DND-41 (cell line): ENCODE data around the gene C1R.

Experiments used
- ATAC-seq: fragments of 200-7000 bp; cut with Tn5 transposase; 3 replicates; pipeline ENCODE4 v1.9.1; 2021; ENCODE audit warnings: low read depth; ENCODE audit not compliant: insufficient read depth
- DNase-seq: peaks from one replicate; pipeline ENCODE4 v3.0.0-alpha.2; 2020
- H2AFZ ChIP-seq: 2 replicates; pipeline ENCODE4 v1.6.0; 2012; ENCODE audit warnings: low read depth, low read length
- H3K27ac ChIP-seq: 2 replicates; pipeline ENCODE4 v1.5.1; 2012; ENCODE audit warnings: low read length, inconsistent platforms
- H3K27me3 ChIP-seq: fragments of 200-600 bp; sonication (generic); 2 replicates; pipeline ENCODE4 v1.6.0; 2012; ENCODE audit warnings: low read length, mild to moderate bottlenecking, inconsistent platforms; ENCODE audit not compliant: insufficient read depth, poor library complexity
- H3K36me3 ChIP-seq: 2 replicates; pipeline ENCODE4 v1.5.1; 2012; ENCODE audit warnings: low read length, inconsistent platforms; ENCODE audit not compliant: insufficient read depth
- H3K4me1 ChIP-seq: 2 replicates; pipeline ENCODE4 v1.5.1; 2012; ENCODE audit warnings: mild to moderate bottlenecking, low read length; ENCODE audit not compliant: insufficient read depth
- H3K4me2 ChIP-seq: 2 replicates; pipeline ENCODE4 v1.6.0; 2012; ENCODE audit warnings: mild to moderate bottlenecking, moderate library complexity, low read length, inconsistent platforms; ENCODE audit not compliant: insufficient read depth
- H3K4me3 ChIP-seq, 2 experiments: fragments of 200-600 bp in 1 of 2; shearing (Covaris generic) in 1 of 2; 2 replicates each; pipeline ENCODE4 v1.5.1; 2012 to 2016; ENCODE audit warnings: inconsistent platforms in 2 of 2, low read length in 2 of 2, mild to moderate bottlenecking in 2 of 2, low read depth in 1 of 2, moderate library complexity in 1 of 2
- H3K79me2 ChIP-seq: 2 replicates; pipeline ENCODE4 v1.6.0; 2012; ENCODE audit warnings: low read length, inconsistent platforms; ENCODE audit not compliant: insufficient read depth
- H3K9ac ChIP-seq: 2 replicates; pipeline ENCODE4 v1.6.0; 2012; ENCODE audit warnings: low read depth, mild to moderate bottlenecking, inconsistent platforms, low read length, moderate library complexity
- H3K9me3 ChIP-seq: 2 replicates; pipeline ENCODE4 v1.5.1; 2012; ENCODE audit warnings: low read length, moderate library complexity, mild to moderate bottlenecking, inconsistent platforms; ENCODE audit not compliant: insufficient read depth, severe bottlenecking
- H4K20me1 ChIP-seq: 2 replicates; pipeline ENCODE4 v1.6.0; 2012; ENCODE audit warnings: low read length; ENCODE audit not compliant: insufficient read depth
- CTCF ChIP-seq: IDR thresholded peaks from 2 replicates; pipeline ENCODE4 v1.5.1; 2012; ENCODE audit warnings: borderline replicate concordance, low read length, moderate library complexity, mild to moderate bottlenecking; ENCODE audit not compliant: poor library complexity, severe bottlenecking; ENCODE audit errors: extremely low read depth
- EZH2 ChIP-seq: IDR thresholded peaks from 3 replicates; pipeline ENCODE4 v1.6.1; 2012; ENCODE audit warnings: borderline replicate concordance, low read depth, mild to moderate bottlenecking, moderate library complexity, low read length, inconsistent platforms; ENCODE audit not compliant: severe bottlenecking

Gene C1R

DNA sequence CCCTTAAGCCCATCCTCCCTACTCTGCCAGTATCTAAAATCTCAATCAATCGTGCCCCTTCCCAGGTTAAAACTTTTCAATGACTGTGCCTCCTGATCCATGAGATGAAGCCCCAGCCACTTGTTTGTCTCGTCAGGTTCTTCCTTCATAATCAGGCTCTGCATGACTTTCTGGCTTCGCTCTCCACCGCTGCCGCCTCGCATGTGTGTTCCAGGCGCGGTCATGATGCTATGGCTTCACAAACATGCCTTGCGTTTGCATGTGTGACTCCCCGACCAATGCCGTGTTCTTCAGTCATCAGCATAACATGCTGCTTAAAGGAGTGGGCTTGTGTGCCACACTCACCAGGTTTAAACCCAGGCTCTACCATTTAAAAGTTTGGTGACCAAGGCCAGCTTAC, 21.8 kb upstream of the C1R start:
- Histone ChIP-seq H3K4me3 (no peak overlapping the region), H2AFZ (no peak overlapping the region), H3K4me2 (no peak overlapping the region), H3K36me3 (no peaks in the 10 kb centered on the region), H3K79me2 (no peaks in the 10 kb centered on the region), H4K20me1 (peaks cover 3% of the 10 kb centered on the region; the same call in 1 of the 2 replicates), H3K4me1 (peaks cover 12% of the 10 kb centered on the region), H3K9me3 (no peaks in the 10 kb centered on the region), H3K27ac (no peak overlapping the region), H3K9ac (no peak overlapping the region), H3K27me3 (no peaks in the 10 kb centered on the region)
- TF ChIP-seq CTCF (peak; percentile 2), EZH2 (no peak)
- ATAC-seq: no peak
- DNase-seq: no peak

DNA sequence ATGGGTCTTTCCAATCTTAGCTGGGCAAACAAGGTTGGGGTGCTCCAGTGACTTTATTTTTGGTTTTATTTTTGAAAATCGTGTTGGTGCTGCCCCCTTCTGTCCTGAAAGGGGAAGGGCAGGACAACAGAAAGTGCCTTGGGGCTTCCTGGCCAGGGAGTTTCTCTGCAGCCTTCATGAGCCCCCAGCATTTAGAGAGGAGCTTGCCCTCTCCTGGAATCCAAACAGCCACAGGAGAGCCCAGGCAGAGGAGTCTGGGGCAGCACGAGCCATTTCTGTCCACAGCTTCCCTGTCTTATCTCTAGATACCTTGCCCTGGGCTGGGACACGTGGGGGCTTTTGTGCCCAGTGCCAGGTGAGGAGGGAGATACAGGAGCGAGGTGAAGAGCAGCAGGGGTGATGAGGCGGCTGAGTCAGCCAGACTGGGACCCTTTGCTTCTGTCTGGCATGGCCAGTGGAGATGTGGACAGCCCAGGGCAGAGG, 21.2 kb upstream of the C1R start:
- peaks cover 3% of the 10 kb centered on the region for H3K79me2 ChIP-seq
- DNase-seq (peak; percentile 54), ATAC-seq (peak; percentile 25)
- peak overlapping the region; percentile 24; the same call in 1 of the 2 replicates for H3K4me2 ChIP-seq
- H3K4me3 ChIP-seq: no peak overlapping the region
- H3K27me3 ChIP-seq: no peaks in the 10 kb centered on the region
- H3K9me3 ChIP-seq: no peaks in the 10 kb centered on the region
- no peak overlapping the region for H3K27ac ChIP-seq
- TF ChIP-seq CTCF: peak; percentile 90
- TF ChIP-seq EZH2: no peak
- no peak overlapping the region for H2AFZ ChIP-seq
- H3K9ac ChIP-seq: no peak overlapping the region
- H3K4me1 ChIP-seq: peaks cover 15% of the 10 kb centered on the region
- peaks cover 3% of the 10 kb centered on the region; the same call in 1 of the 2 replicates for H4K20me1 ChIP-seq
- H3K36me3 ChIP-seq: no peaks in the 10 kb centered on the region

- no peak overlapping the region for H3K4me2 ChIP-seq
- no peak overlapping the region for H3K27ac ChIP-seq
- TF ChIP-seq EZH2 (no peak), CTCF (no peak)
- DNase-seq (no peak), ATAC-seq (no peak)
- no peaks in the 10 kb centered on the region for H3K36me3 ChIP-seq
- no peaks in the 10 kb centered on the region for H4K20me1 ChIP-seq
- no peaks in the 10 kb centered on the region for H3K27me3 ChIP-seq
- H3K9ac ChIP-seq: no peak overlapping the region
- H3K9me3 ChIP-seq: no peaks in the 10 kb centered on the region
- peaks cover 24% of the 10 kb centered on the region for H3K4me1 ChIP-seq
- H3K79me2 ChIP-seq: peaks cover 3% of the 10 kb centered on the region
- H2AFZ ChIP-seq: no peak overlapping the region
- no peak overlapping the region for H3K4me3 ChIP-seq
These were observed 19.8 kb upstream of the C1R start for GRCh38 chr12:7112041-7112440.
